ENCODE data around the gene PELI2.

DNA sequence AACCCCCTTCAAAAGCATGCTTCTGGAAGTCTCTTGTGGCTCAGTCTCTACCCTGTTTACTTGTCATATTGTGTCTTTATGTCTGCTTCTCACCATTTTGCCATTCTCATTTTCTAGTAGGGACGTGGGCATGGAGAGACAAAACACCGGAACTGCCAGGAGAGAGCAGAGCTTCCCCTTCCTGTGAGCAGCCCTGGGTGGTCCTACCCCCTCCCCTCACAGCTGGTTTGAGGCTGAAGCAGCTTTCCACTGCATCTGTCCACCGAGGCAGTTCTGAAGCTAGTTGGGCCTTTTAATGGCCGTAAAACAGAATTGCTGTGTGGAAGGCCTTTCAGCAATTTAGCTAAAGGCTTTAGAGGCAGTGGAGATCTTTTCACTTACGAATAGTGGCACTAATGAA, 77.0 kb downstream of the PELI2 start:
- no peak for TF ChIP-seq EZH2 (IDR thresholded peaks at IDR 0.05; ENCODE audit: low read length)
- TF ChIP-seq, protein P1, sequence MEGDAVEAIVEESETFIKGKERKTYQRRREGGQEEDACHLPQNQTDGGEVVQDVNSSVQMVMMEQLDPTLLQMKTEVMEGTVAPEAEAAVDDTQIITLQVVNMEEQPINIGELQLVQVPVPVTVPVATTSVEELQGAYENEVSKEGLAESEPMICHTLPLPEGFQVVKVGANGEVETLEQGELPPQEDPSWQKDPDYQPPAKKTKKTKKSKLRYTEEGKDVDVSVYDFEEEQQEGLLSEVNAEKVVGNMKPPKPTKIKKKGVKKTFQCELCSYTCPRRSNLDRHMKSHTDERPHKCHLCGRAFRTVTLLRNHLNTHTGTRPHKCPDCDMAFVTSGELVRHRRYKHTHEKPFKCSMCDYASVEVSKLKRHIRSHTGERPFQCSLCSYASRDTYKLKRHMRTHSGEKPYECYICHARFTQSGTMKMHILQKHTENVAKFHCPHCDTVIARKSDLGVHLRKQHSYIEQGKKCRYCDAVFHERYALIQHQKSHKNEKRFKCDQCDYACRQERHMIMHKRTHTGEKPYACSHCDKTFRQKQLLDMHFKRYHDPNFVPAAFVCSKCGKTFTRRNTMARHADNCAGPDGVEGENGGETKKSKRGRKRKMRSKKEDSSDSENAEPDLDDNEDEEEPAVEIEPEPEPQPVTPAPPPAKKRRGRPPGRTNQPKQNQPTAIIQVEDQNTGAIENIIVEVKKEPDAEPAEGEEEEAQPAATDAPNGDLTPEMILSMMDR (optimal IDR thresholded peaks at IDR 0.05 in 1 of 3, IDR thresholded peaks at IDR 0.05 in 1 of 3, conservative IDR thresholded peaks at IDR 0.05 in 1 of 3; ENCODE audit: extremely low read depth in 1 of 3, insufficient read depth in 2 of 3, low read length in 3 of 3), result no peak

Data from keratinocyte (primary cell).